Activated T-cell treated with anti-CD3 and anti-CD28 coated beads for 24 hours (primary cell): Measurements from ENCODE around the gene EI24.
A peak's percentile ranks its signal among the peaks of the same experiment; 100 is the strongest.

Experiments used
- DNase-seq: peaks from one replicate; pipeline ENCODE4 v3.0.0-alpha.2; 2020; ENCODE audit warnings: low read depth

The EI24 gene

GRCh38 chr11:125579811-125580210 lies 10.5 kb downstream of the EI24 start:
- DNase-seq: no peak

- DNase-seq: no peak
Observed at GRCh38 chr11:125583496-125583895, 14.2 kb downstream of the EI24 start.

DNA sequence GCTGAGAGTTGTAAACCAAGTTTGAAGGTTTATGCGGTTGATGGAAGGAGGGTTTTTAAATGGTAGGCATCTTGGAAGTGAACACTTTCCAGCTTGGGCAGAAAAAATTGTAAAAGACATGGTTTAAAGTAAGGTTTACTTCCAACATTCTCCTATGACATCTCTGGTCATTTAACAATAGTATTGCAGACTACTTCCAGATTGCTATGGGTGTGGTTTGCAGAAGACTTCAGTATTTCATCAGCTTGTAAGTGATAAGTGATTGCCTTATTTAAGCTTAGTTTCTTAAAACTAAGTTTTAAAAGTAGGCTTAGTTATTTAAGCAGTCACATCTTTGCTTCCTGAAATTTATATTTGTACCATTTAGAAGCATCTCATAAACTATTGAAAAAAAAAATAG lies 16.2 kb downstream of the EI24 start:
- DNase-seq: no peak

- no peak for DNase-seq
Observed at GRCh38 chr11:125586623-125587022, 17.3 kb downstream of the EI24 start.

DNA sequence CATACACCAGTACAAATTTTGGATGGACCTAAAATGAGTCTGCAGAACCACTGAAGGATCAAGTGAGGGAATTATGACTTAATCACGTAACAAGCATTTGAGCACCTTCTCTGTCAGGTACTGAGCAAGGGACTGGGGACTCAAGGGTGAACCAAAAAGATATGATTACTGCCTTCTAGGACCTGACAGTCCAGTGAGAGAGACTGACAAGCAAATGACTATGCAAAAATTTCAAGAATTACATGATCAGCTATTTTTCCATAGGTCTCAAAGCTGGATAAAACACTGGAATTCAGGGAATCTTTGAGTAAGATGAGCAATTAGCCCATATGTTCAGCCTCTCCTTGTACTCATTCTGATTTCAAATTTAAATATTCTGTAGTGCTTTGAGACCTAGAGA lies 18.2 kb downstream of the EI24 start:
- DNase-seq: no peak

- DNase-seq: no peak
Observed at GRCh38 chr11:125588505-125588904, 19.2 kb downstream of the EI24 start.

- DNase-seq: peak; percentile 8
Observed at GRCh38 chr11:125591649-125592304, 22.5 kb downstream of the EI24 start.

DNA sequence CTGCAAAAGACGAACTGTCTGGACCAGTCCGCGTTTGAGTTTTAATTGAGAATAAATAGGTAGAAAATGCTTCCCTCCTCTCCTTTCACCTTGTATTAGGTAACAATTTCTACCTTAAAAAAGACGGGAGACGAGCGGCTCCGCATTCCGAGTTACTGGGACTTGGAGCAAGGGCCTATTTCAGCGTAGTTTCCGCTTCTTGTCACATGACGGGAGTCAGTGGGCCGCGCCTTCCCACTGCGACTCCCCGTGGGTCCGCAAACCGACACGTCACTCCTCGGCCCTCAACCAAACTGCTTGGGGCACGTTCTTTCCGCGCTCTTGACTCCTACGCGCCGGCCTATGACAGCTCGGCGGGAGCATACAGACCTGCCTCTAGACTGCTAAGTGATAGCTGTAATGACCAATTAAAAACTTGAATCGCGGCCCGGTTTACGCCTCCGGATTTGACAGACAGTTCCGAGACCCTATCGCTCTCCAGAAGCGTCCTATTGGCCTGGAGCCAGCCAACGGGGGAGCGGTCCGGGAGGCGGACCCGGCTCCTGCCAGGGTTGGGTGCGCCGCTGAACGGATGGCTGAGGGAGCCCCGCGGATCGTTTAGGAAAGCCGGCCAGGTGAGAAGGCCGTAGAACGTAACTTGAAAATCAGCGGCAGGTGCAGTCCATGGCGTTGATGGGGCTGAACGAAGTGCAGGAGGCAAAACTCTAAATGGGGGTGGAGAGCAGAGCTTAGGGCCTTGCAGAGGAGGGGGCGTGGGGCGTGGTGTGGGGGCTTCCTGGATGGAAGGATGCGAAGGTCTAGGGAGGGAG lies 23.2 kb downstream of the EI24 start, which contains the start of gene STT3A:
Gene STT3A (plus strand): TSS at position 548 of the 809 bp plus-strand sequence. CDS start 3,064 bp downstream, outside the sequence.
- DNase-seq: peak; percentile 98

GRCh38 chr11:125593114-125593820 lies 24.0 kb downstream of the EI24 start:
- no peak for DNase-seq

GRCh38 chr11:125594958-125595357 lies 25.7 kb downstream of the EI24 start:
- DNase-seq: no peak

DNA sequence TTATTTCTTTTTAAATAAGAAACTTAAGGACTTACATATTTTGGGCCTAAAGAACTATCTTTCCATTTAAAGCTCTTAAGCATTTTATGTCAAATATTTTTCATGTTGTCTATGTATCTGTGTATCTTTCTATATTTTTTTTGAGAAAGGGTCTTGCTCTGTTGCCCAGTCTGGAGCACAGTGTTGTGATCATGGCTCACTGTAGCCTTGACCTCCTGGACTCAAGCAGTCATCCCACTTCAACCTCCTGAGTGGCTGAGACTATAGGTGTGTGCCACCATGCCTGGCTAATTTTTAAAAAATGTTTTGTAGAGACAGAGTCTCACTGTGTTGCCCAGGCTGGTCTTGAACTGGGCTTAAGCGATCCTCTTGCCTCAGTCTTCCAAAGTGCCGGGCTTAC lies 31.4 kb downstream of the EI24 start:
- no peak for DNase-seq

- DNase-seq: no peak
Observed at GRCh38 chr11:125603207-125603606, 33.9 kb downstream of the EI24 start.

DNA sequence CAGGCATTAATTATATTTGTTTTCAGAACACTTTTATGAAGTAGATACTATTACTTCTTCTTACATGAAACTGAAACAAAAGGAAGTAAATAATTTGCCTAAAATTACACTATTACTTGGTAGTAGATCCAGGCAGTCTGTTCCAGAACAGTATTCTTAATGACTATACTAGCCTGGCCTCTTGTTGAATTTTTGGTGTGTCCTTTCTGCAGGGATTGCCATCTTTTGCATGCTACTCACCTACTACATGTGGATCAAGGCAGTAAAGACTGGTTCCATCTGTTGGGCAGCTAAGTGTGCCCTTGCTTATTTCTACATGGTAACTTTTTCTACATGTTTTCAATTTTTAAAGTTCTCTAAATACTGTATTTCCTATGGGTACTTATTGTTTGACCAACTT lies 36.1 kb downstream of the EI24 start:
- no peak for DNase-seq

- DNase-seq: no peak
Observed at GRCh38 chr11:125609545-125609944, 40.3 kb downstream of the EI24 start.

DNA sequence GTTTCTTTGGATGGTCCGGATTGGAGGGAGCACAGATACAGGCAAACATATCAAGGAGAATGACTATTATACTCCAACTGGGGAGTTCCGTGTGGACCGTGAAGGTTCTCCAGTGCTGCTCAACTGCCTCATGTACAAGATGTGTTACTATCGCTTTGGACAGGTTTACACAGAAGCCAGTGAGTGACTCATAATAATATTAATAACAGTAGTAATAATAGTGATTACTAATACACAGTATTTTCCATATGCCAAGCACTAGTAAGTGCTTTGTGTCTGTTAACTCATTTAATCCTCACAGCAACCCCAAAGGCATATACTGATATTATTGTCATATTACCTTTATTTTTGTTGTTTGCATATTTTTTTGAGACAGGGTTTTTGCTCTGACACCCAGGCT lies 49.1 kb downstream of the EI24 start:
- DNase-seq: no peak

DNA sequence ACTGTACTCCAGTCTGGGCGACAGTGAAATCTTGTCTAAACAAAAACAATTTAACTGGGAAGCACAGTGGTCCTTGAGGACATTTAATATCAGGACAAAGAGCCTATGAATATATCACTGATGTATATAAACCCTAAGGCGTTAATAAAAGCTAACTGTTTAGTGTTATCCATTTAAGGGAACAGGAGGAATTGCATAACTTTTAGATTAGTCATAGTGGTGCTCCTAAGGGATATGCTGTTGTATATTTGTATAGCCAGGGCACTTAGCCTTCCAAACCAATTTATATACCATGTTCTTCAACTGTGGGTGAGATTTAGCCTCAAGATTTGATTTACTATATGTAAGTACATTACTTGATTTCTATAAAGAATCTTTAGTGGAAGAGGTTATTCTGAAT lies 52.7 kb downstream of the EI24 start:
- no peak for DNase-seq

GRCh38 chr11:125623064-125623463 lies 53.8 kb downstream of the EI24 start:
- no peak for DNase-seq

GRCh38 chr11:125624756-125625213 lies 55.5 kb downstream of the EI24 start, which contains the start of gene CHEK1:
Gene CHEK1, plus strand, starts transcription at chr11:125625163. Its CDS starts 1,606 bp downstream, at chr11:125626769.
- no peak for DNase-seq

GRCh38 chr11:125625225-125625629 lies 56.0 kb downstream of the EI24 start:
- no peak for DNase-seq

DNA sequence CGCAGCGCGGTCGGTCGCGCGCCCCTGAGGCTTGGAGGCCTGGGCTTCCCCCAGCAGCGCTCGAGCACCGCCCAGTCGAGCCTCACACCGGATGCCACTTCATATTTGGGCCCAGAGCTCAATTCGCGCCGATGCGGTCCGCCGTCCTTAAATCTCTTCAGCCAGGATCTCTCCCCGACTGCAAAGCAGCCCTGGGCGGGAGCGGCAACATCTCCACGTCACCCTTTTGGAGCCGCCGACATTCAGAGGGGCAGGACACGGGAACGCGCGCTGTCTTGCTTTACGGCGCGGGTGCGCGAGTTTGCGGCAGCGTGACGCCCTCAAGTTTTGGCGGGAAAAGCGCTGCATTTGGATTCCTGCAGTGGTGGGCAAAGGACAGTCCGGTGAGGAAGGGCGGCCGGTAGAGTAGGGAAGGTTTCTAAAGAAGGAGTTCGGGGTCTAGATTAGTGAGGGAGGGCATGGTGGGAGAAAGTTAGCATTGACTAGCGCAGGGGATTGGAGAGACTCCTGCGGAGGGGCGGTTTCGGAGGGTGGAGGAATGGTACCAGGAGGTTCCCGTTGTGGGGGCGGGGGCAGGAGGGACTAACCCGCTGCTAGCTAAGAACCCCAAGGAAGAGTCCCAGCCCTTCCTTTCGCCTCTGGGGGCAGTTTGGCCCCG lies 56.5 kb downstream of the EI24 start:
- DNase-seq: peak; percentile 86

GRCh38 chr11:125626288-125626950 lies 57.1 kb downstream of the EI24 start:
- DNase-seq: no peak
